CD14-positive monocyte (primary cell): Measurements from ENCODE around the gene HSBP1. TPM values are rescaled to one million over a fixed set of nuclear protein-coding genes. Genes with fewer than 3 reads are reported as not detected.

Source experiments
- DNase-seq, 3 donors: peaks; one replicate each; pipeline ENCODE4 v3.0.0-alpha.2; 2011 to 2022
- H2AFZ ChIP-seq: 2 replicates; pipeline ENCODE4 v1.6.0; 2012; ENCODE audit warnings: mild to moderate bottlenecking, low read depth, low read length, inconsistent platforms; ENCODE audit not compliant: insufficient read depth, poor library complexity, severe bottlenecking
- H3K27ac ChIP-seq, 2 donors: 1 replicate in 1 of 2; 2 replicates in 1 of 2; pipeline ENCODE4 v1.5.1; 2012 to 2013; ENCODE audit warnings: low read length in 2 of 2, control low read depth in 1 of 2, inconsistent platforms in 1 of 2, low read depth in 1 of 2, mild to moderate bottlenecking in 1 of 2
- H3K27me3 ChIP-seq, 2 donors: one replicate each; pipeline versions ENCODE4 v1.6.0 to v1.6.1; 2011 to 2013; ENCODE audit warnings: low read length in 2 of 2; ENCODE audit not compliant: control insufficient read depth in 2 of 2, insufficient read depth in 2 of 2
- H3K36me3 ChIP-seq, 2 donors: replicated peaks in 1 of 2; 1 replicate in 1 of 2; 2 replicates in 1 of 2; pipeline versions ENCODE4 v1.5.1 to v1.6.1; 2012 to 2013; ENCODE audit warnings: low read length in 2 of 2, control low read depth in 1 of 2, inconsistent platforms in 1 of 2, mild to moderate bottlenecking in 1 of 2; ENCODE audit not compliant: insufficient read depth in 2 of 2, control insufficient read depth in 1 of 2
- H3K4me1 ChIP-seq, 2 donors: 1 replicate in 1 of 2; 2 replicates in 1 of 2; pipeline versions ENCODE4 v1.5.1 to v1.6.1; 2012 to 2013; ENCODE audit warnings: low read length in 2 of 2, control low read depth in 1 of 2, inconsistent platforms in 1 of 2, mild to moderate bottlenecking in 1 of 2, moderate library complexity in 1 of 2; ENCODE audit not compliant: insufficient read depth in 2 of 2, control insufficient read depth in 1 of 2
- H3K4me2 ChIP-seq: replicated peaks from 2 replicates; pipeline ENCODE3; 2012; ENCODE audit warnings: low read length, moderate library complexity, mild to moderate bottlenecking; ENCODE audit not compliant: poor library complexity, severe bottlenecking; ENCODE audit errors: extremely low read depth
- H3K4me3 ChIP-seq, 3 experiments: fragments of 200-600 bp in 1 of 3; sonication (generic) in 1 of 3; replicated peaks in 1 of 3; 1 replicate in 2 of 3; 2 replicates in 1 of 3; pipeline ENCODE4 v1.5.1; 2011 to 2013; ENCODE audit warnings: low read length in 3 of 3, mild to moderate bottlenecking in 3 of 3, control low read depth in 2 of 3, low read depth in 2 of 3, inconsistent platforms in 1 of 3, moderate library complexity in 1 of 3
- H3K79me2 ChIP-seq: 2 replicates; pipeline ENCODE4 v1.6.0; 2012; ENCODE audit warnings: mild to moderate bottlenecking, control low read depth, inconsistent platforms, low read length, moderate library complexity; ENCODE audit not compliant: insufficient read depth
- H3K9ac ChIP-seq: 2 replicates; pipeline ENCODE4 v1.6.0; 2017; ENCODE audit warnings: low read length, mild to moderate bottlenecking; ENCODE audit not compliant: insufficient read depth, poor library complexity, severe bottlenecking
- H3K9me3 ChIP-seq, 2 donors: replicated peaks in 1 of 2; 1 replicate in 1 of 2; 2 replicates in 1 of 2; pipeline versions ENCODE4 v1.5.1 to v1.6.1; 2012 to 2013; ENCODE audit warnings: low read length in 2 of 2, control low read depth in 1 of 2; ENCODE audit not compliant: control insufficient read depth in 1 of 2, insufficient read depth in 1 of 2
- H4K20me1 ChIP-seq: 2 replicates; pipeline ENCODE4 v1.6.0; 2012; ENCODE audit warnings: mild to moderate bottlenecking, low read length, control low read depth, moderate library complexity; ENCODE audit not compliant: insufficient read depth
- H3K27ac Mint-ChIP-seq, 7 donors: one replicate each; pipeline ENCODE4 v1.8.0; 2020; ENCODE audit warnings: mild to moderate bottlenecking in 7 of 7, mixed read lengths in 7 of 7, moderate library complexity in 6 of 7, inconsistent platforms in 2 of 7
- H3K27me3 Mint-ChIP-seq, 3 donors: one replicate each; pipeline ENCODE4 v1.8.0; 2021 to 2022; ENCODE audit warnings: low read depth in 3 of 3, mild to moderate bottlenecking in 3 of 3, mixed read lengths in 3 of 3, moderate library complexity in 3 of 3, inconsistent platforms in 1 of 3
- H3K36me3 Mint-ChIP-seq, 2 donors: one replicate each; pipeline ENCODE4 v1.8.0; 2020; ENCODE audit warnings: mixed read lengths in 2 of 2, inconsistent platforms in 1 of 2, mild to moderate bottlenecking in 1 of 2
- H3K4me1 Mint-ChIP-seq: one replicate; pipeline ENCODE4 v1.8.0; 2020; ENCODE audit warnings: mild to moderate bottlenecking, mixed read lengths
- H3K4me3 Mint-ChIP-seq, 2 donors: one replicate each; pipeline ENCODE4 v1.8.0; 2020; ENCODE audit warnings: mild to moderate bottlenecking in 2 of 2, mixed read lengths in 2 of 2, moderate library complexity in 1 of 2
- H3K9me3 Mint-ChIP-seq, 7 donors: one replicate each; pipeline ENCODE4 v1.8.0; 2020 to 2022; ENCODE audit warnings: mixed read lengths in 7 of 7, mild to moderate bottlenecking in 6 of 7, moderate library complexity in 6 of 7, inconsistent platforms in 2 of 7
- WGBS: methylation state at CpG from one replicate; pipeline ENCODE4 v1.1.5; 2013; ENCODE audit warnings: missing lambda C conversion rate; ENCODE audit not compliant: insufficient coverage; 5-methylcytosine and 5-hydroxymethylcytosine counted together
- intact Hi-C, 2 donors: fragments of 100-400 bp; cut with micrococcal nuclease; formaldehyde crosslinking; loops; one replicate each; pipeline versions ENCODE4 v1.15.0 to v1.15.1; 2023
- polyA plus RNA-seq, 3 donors: library from polyadenylated mRNA; depleted of rRNA in 1 of 3; unstranded in 2 of 3; stranded (reverse) in 1 of 3; fragments of 300-500 nt in 2 of 3; fragments of >200 nt in 1 of 3; fragmentation: Illumina TruSeq in 2 of 3; gene quantifications; 1 replicate in 2 of 3; 2 replicates in 1 of 3; pipeline ENCODE4 v1.2.3, GENCODE V29; 2012 to 2021
- TF ChIP-seq, protein P1 (sequence below): fragments of 200-600 bp; IDR thresholded peaks from one replicate; pipeline ENCODE4 v1.8.0; 2022; ENCODE audit warnings: antibody characterized with exemption, mild to moderate bottlenecking

Gene HSBP1
- polyA plus RNA-seq, 3 donors: 16.9 to 194 (median 178) TPM

DNA sequence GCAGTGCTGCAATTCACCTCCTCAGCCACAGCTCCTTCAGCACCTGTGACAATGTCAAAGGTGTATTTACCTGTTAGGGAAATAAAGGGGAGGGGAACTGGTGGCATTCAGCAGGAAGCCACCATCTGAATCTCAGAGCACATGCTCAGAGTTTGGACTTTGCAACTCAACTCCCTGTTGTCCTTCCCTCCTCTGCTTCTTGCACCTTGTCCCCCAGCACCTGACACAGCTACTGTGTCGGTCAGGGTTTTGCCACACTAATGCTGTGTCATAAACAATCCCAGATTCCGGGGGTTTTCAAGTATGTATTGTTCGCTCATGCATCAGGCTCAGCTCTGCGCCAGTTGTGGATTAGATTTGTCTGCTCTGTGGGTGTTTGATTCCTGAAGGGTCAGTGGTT lies 43.7 kb downstream of the HSBP1 start:
- intact Hi-C loops: no loop called here
- peaks cover 2 to 7% (median 7%) of the 10 kb centered on the region in 3 donors for H3K27me3 Mint-ChIP-seq

DNA sequence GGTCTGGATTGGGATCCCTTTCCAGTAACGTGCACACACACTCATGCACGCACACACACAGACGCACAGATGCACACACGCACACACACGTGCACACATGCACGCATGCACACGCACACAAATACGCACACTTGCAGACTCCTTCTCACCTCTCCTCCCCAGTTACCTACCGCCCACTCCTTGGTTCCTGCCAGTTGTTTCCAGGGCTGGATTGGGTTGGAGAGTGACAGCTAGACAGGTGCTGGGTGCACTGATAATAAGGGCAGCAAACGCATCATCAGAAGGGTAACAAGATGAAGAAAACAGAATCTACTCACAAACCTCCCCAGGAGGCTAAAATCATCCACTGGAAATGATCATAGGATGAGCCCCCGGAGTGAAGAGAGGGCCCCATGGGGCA lies 45.0 kb downstream of the HSBP1 start:
- H3K36me3 ChIP-seq: no peaks in the 10 kb centered on the region
- H3K9ac ChIP-seq: no peak overlapping the region
- H4K20me1 ChIP-seq: no peaks in the 10 kb centered on the region
- 100% methylated on average over 5 of the region's 11 CpGs for WGBS
- no peak overlapping the region for H3K27ac ChIP-seq
- Mint-ChIP-seq H3K27me3 (peaks cover 2 to 7% (median 7%) of the 10 kb centered on the region in 3 donors), H3K9me3 (peaks cover 0 to 3% (median 0%) of the 10 kb centered on the region in 7 donors), H3K36me3 (no peaks in the 10 kb centered on the region), H3K4me3 (no peak overlapping the region), H3K27ac (peak overlapping the region in 1 of 7 donors; percentile 9), H3K4me1 (peaks cover 12% of the 10 kb centered on the region)
- no peaks in the 10 kb centered on the region for H3K27me3 ChIP-seq
- H3K9me3 ChIP-seq: no peaks in the 10 kb centered on the region
- no peaks in the 10 kb centered on the region for H3K79me2 ChIP-seq
- H2AFZ ChIP-seq: no peak overlapping the region
- intact Hi-C loops: no loop called here
- no peak for DNase-seq
- H3K4me1 ChIP-seq: peaks cover 16% of the 10 kb centered on the region in 2 donors
- TF ChIP-seq, protein P1, sequence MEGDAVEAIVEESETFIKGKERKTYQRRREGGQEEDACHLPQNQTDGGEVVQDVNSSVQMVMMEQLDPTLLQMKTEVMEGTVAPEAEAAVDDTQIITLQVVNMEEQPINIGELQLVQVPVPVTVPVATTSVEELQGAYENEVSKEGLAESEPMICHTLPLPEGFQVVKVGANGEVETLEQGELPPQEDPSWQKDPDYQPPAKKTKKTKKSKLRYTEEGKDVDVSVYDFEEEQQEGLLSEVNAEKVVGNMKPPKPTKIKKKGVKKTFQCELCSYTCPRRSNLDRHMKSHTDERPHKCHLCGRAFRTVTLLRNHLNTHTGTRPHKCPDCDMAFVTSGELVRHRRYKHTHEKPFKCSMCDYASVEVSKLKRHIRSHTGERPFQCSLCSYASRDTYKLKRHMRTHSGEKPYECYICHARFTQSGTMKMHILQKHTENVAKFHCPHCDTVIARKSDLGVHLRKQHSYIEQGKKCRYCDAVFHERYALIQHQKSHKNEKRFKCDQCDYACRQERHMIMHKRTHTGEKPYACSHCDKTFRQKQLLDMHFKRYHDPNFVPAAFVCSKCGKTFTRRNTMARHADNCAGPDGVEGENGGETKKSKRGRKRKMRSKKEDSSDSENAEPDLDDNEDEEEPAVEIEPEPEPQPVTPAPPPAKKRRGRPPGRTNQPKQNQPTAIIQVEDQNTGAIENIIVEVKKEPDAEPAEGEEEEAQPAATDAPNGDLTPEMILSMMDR: no peak
- no peak overlapping the region for H3K4me3 ChIP-seq
- H3K4me2 ChIP-seq: no peak overlapping the region

More for the DNA sequence above, 43.7 kb downstream of the HSBP1 start:
- Histone ChIP-seq H2AFZ (no peak overlapping the region), H3K36me3 (no peaks in the 10 kb centered on the region), H3K27me3 (no peaks in the 10 kb centered on the region), H3K4me2 (no peak overlapping the region), H3K79me2 (no peaks in the 10 kb centered on the region), H3K9ac (no peak overlapping the region), H3K4me1 (peaks cover 28 to 29% of the 10 kb centered on the region in 2 donors), H3K9me3 (no peaks in the 10 kb centered on the region), H4K20me1 (no peaks in the 10 kb centered on the region), H3K4me3 (no peak overlapping the region), H3K27ac (no peak overlapping the region)
- no peak for DNase-seq
- H3K36me3 Mint-ChIP-seq: peaks cover 0 to 2% of the 10 kb centered on the region in 2 donors
- TF ChIP-seq, protein P1: no peak
- peaks cover 25% of the 10 kb centered on the region for H3K4me1 Mint-ChIP-seq
- no peak overlapping the region for H3K27ac Mint-ChIP-seq
- H3K4me3 Mint-ChIP-seq: no peak overlapping the region
- H3K9me3 Mint-ChIP-seq: peaks cover 0 to 3% (median 0%) of the 10 kb centered on the region in 7 donors
- 100% methylated on average over 3 of the region's 4 CpGs for WGBS
